ENCODE measurements around the gene MAP4K4. TPM values are rescaled to one million over a fixed set of nuclear protein-coding genes. Genes with fewer than 3 reads are reported as not detected.

The MAP4K4 gene
- total RNA-seq, 2 donors from 2014 or later, result 47.5 to 50.4 TPM

- Histone ChIP-seq H3K27me3 (no peaks in the 10 kb centered on the region), H3K4me3 (no peak overlapping the region), H3K4me1 (no peaks in the 10 kb centered on the region), H3K36me3 (no peaks in the 10 kb centered on the region), H3K27ac (no peak overlapping the region), H3K9me3 (no peaks in the 10 kb centered on the region)
- TF ChIP-seq, protein P1, sequence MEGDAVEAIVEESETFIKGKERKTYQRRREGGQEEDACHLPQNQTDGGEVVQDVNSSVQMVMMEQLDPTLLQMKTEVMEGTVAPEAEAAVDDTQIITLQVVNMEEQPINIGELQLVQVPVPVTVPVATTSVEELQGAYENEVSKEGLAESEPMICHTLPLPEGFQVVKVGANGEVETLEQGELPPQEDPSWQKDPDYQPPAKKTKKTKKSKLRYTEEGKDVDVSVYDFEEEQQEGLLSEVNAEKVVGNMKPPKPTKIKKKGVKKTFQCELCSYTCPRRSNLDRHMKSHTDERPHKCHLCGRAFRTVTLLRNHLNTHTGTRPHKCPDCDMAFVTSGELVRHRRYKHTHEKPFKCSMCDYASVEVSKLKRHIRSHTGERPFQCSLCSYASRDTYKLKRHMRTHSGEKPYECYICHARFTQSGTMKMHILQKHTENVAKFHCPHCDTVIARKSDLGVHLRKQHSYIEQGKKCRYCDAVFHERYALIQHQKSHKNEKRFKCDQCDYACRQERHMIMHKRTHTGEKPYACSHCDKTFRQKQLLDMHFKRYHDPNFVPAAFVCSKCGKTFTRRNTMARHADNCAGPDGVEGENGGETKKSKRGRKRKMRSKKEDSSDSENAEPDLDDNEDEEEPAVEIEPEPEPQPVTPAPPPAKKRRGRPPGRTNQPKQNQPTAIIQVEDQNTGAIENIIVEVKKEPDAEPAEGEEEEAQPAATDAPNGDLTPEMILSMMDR (IDR thresholded peaks at IDR 0.05), result no peak
- no peak for DNase-seq (ENCODE audit: low spot score)
These were observed 245.3 kb downstream of the MAP4K4 start for GRCh38 chr2:101942851-101943250.

Other genes with a start within 250 kb of the MAP4K4 start
- gene RFX8, start 222.6 kb upstream of the MAP4K4 start, total RNA-seq, result under 1 TPM in 1 of 2 donors, not detected in 1; 0.35 TPM

Data from right atrium auricular region (tissue), 2 donors.